Stomach (tissue), 9 donors: ENCODE measurements around the gene TPCN1. TPM values are rescaled to one million over a fixed set of nuclear protein-coding genes. Genes with fewer than 3 reads are reported as not detected.

Source experiments
- DNase-seq, 2 donors: peaks; one replicate each; pipeline versions ENCODE4 v3.0.0 to v3.0.0-alpha.2; 2013 to 2019
- H3K27ac ChIP-seq, 5 donors: fragments of 200-600 bp in 4 of 5; sonication (generic) in 4 of 5; one replicate each; pipeline ENCODE4 v1.5.1; 2013 to 2019; ENCODE audit warnings: mild to moderate bottlenecking in 1 of 5, moderate library complexity in 1 of 5
- H3K27me3 ChIP-seq, 3 donors: fragments of 200-600 bp; sonication (generic); one replicate each; pipeline ENCODE4 v1.5.1; 2017 to 2019; ENCODE audit warnings: mixed run types in 1 of 3
- H3K36me3 ChIP-seq, 4 donors: fragments of 200-600 bp; sonication (generic); 1 replicate in 3 of 4; 2 replicates in 1 of 4; pipeline ENCODE4 v1.5.1; 2016 to 2019
- H3K4me1 ChIP-seq, 4 donors: fragments of 200-600 bp; sonication (generic); one replicate each; pipeline ENCODE4 v1.5.1; 2016 to 2019
- H3K4me3 ChIP-seq, 4 donors: fragments of 200-600 bp; sonication (generic) in 3 of 4; one replicate each; pipeline ENCODE4 v1.5.1; 2016 to 2019; ENCODE audit warnings: mild to moderate bottlenecking in 1 of 4
- H3K9me3 ChIP-seq, 4 donors: fragments of 200-600 bp; sonication (generic); one replicate each; pipeline ENCODE4 v1.5.1; 2016 to 2019
- EP300 ChIP-seq: sonication (generic); formaldehyde crosslinking; IDR thresholded peaks from one replicate; pipeline ENCODE4 v1.6.1; 2017; ENCODE audit warnings: antibody characterized with exemption
- POLR2A ChIP-seq, 4 donors: fragments of 450-650 bp; IDR thresholded peaks; one replicate each; pipeline ENCODE4 v1.6.1; 2016; ENCODE audit warnings: antibody characterized with exemption in 4 of 4, control low read depth in 2 of 4, mild to moderate bottlenecking in 1 of 4, moderate library complexity in 1 of 4
- POLR2AphosphoS5 ChIP-seq, 3 donors: sonication (generic); formaldehyde crosslinking; IDR thresholded peaks; one replicate each; pipeline ENCODE4 v1.6.1; 2016; ENCODE audit warnings: antibody characterized with exemption in 3 of 3
- WGBS, 5 donors: extraction: QIAGEN DNeasy Blood & Tissue Kit in 3 of 5; methylation state at CpG; one replicate each; pipeline versions ENCODE4 v1.1.5 to v1.1.7; 2013 to 2018; 5-methylcytosine and 5-hydroxymethylcytosine counted together
- intact Hi-C: fragments of 100-400 bp; cut with DNase I; formaldehyde crosslinking; loops from one replicate; pipeline ENCODE4 v1.15.1; 2023; ENCODE audit warnings: low total_unique reads
- polyA plus RNA-seq, 3 donors: library from polyadenylated mRNA; stranded (reverse); fragments of 200-250 nt; gene quantifications; one replicate each; pipeline ENCODE4 v1.2.3, GENCODE V29; 2013
- total RNA-seq, 5 donors: library from RNA; depleted of rRNA; stranded (reverse); fragments of >200 nt; gene quantifications; one replicate each; pipeline versions ENCODE4 v1.1.0 to v1.2.3, GENCODE V29; 2014 to 2016
- TF ChIP-seq, protein P1 (sequence below), 7 experiments: fragments of 450-650 bp in 4 of 7; fragments of 200-600 bp in 3 of 7; sonication (generic) in 3 of 7; IDR thresholded peaks; one replicate each; pipeline ENCODE4 v1.5.1; 2016 to 2019; ENCODE audit warnings: antibody characterized with exemption in 7 of 7, control low read depth in 2 of 7, mild to moderate bottlenecking in 1 of 7
- donor health status: healthy with polysubstance abuse.
- donor health status: Bipolar disorder and iron deficiency.
- donor health status: healthy.

The TPCN1 gene
- total and polyA plus RNA-seq, 8 donors: 5.8 to 78.2 (median 30.2) TPM

DNA sequence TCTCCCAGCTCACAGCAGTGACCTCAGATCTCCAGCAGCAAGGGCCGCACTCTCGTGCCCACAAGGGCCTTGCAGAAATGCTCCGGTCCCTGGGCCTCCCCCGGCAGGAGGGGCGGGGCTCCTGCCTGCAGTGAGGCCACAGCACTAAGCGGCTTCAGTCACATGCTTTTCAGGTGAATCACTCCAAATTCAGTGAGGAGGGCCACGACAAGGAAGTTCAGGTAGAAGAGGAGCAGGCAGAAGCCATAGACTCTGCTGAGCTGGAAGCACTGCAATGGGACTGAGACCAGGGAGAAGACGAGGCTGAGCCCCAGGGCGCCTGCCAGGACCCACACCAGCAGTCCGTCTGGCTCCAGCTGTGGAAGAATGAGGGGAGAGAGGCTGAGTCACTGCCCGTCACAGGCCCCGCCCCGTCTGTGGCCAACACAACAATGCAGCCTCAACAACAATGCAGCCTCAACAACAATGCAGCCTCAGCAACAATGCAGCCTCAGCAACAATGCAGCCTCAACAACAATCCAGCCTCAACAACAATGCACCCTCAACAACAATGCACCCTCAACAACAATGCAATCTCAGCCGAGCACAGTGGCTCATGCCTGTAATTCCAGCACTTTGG is 78.5 kb downstream of the TPCN1 start:
- Histone ChIP-seq H3K4me3 (no peak overlapping the region), H3K27ac (peak overlapping the region; percentile 8 to 62 (median 40)), H3K36me3 (peaks cover 28 to 87% (median 78%) of the 10 kb centered on the region in 4 donors), H3K27me3 (no peaks in the 10 kb centered on the region), H3K4me1 (peaks cover 5 to 24% (median 13%) of the 10 kb centered on the region in 4 donors), H3K9me3 (no peaks in the 10 kb centered on the region)
- peak; percentile 32 to 67 for DNase-seq
- 32 to 45% (median 40%) methylated on average over 7 to 14 of the region's 14 CpGs for WGBS, 5 donors
- TF ChIP-seq POLR2A (IDR thresholded peaks at IDR 0.05) (no peak), POLR2AphosphoS5 (IDR thresholded peaks at IDR 0.05) (no peak), EP300 (no peak)
- TF ChIP-seq, protein P1, sequence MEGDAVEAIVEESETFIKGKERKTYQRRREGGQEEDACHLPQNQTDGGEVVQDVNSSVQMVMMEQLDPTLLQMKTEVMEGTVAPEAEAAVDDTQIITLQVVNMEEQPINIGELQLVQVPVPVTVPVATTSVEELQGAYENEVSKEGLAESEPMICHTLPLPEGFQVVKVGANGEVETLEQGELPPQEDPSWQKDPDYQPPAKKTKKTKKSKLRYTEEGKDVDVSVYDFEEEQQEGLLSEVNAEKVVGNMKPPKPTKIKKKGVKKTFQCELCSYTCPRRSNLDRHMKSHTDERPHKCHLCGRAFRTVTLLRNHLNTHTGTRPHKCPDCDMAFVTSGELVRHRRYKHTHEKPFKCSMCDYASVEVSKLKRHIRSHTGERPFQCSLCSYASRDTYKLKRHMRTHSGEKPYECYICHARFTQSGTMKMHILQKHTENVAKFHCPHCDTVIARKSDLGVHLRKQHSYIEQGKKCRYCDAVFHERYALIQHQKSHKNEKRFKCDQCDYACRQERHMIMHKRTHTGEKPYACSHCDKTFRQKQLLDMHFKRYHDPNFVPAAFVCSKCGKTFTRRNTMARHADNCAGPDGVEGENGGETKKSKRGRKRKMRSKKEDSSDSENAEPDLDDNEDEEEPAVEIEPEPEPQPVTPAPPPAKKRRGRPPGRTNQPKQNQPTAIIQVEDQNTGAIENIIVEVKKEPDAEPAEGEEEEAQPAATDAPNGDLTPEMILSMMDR (IDR thresholded peaks at IDR 0.05): no peak
- intact Hi-C loops: no loop called here

DNA sequence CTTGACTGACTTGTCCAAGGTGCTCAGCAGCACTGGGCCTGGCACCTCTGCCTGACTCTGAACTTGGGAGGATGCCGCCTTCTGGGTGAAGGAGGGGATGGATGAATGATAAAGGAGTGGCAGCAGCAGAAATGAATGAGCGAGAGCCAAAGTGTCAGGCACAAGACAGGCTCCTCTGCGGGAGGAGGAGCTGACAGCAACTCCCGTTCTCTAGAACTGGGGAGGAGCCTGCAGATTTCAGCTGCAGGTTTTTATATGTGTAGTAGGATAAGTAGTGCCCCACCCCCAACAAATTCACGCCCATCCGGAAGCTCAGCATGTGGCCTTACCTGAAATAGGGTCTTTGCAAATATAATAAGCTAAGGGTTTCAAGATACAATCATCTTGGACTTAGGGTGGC is 80.5 kb downstream of the TPCN1 start:
- Histone ChIP-seq H3K9me3 (no peaks in the 10 kb centered on the region), H3K4me1 (peaks cover 5 to 24% (median 13%) of the 10 kb centered on the region in 4 donors), H3K36me3 (peaks cover 30 to 87% (median 79%) of the 10 kb centered on the region in 4 donors), H3K27ac (no peak overlapping the region), H3K4me3 (no peak overlapping the region), H3K27me3 (no peaks in the 10 kb centered on the region)
- DNase-seq: no peak
- 91 to 95% (median 93%) methylated on average over 6 of the region's 6 CpGs for WGBS, 5 donors
- intact Hi-C loops: no loop called here
- no peak for TF ChIP-seq EP300
- no peak for TF ChIP-seq POLR2A (IDR thresholded peaks at IDR 0.05)
- TF ChIP-seq, protein P1 (IDR thresholded peaks at IDR 0.05): no peak
- TF ChIP-seq POLR2AphosphoS5 (IDR thresholded peaks at IDR 0.05): no peak

DNA sequence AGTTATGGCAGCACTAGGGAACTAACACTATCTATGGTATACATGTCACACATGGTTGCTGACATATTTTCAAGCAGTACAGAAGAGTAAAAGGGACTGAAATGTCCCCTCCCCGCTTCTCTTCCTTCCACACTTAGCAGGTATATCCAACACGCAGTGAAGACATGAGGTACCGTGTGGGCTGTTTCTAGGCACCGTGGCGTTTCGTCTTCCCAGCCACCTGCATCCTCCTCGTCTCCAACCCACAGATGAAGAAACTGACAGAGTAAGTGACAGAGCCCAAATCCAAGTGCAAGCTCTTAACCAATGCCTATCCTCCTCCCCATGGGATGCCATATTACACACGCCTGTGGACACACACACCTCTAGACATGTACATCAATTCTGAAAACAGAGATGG is 81.2 kb downstream of the TPCN1 start:
- intact Hi-C loops: no loop called here
- no peak overlapping the region for H3K27ac ChIP-seq
- TF ChIP-seq POLR2AphosphoS5 (IDR thresholded peaks at IDR 0.05): no peak
- TF ChIP-seq EP300: no peak
- TF ChIP-seq, protein P1 (IDR thresholded peaks at IDR 0.05): no peak
- TF ChIP-seq POLR2A (IDR thresholded peaks at IDR 0.05): no peak
- H3K27me3 ChIP-seq: no peaks in the 10 kb centered on the region
- WGBS, 5 donors: 85 to 94% (median 91%) methylated on average over 8 of the region's 8 CpGs
- H3K4me3 ChIP-seq: no peak overlapping the region
- peaks cover 5 to 24% (median 13%) of the 10 kb centered on the region in 4 donors for H3K4me1 ChIP-seq
- no peak for DNase-seq
- H3K9me3 ChIP-seq: no peaks in the 10 kb centered on the region
- peaks cover 35 to 86% (median 78%) of the 10 kb centered on the region in 4 donors for H3K36me3 ChIP-seq

DNA sequence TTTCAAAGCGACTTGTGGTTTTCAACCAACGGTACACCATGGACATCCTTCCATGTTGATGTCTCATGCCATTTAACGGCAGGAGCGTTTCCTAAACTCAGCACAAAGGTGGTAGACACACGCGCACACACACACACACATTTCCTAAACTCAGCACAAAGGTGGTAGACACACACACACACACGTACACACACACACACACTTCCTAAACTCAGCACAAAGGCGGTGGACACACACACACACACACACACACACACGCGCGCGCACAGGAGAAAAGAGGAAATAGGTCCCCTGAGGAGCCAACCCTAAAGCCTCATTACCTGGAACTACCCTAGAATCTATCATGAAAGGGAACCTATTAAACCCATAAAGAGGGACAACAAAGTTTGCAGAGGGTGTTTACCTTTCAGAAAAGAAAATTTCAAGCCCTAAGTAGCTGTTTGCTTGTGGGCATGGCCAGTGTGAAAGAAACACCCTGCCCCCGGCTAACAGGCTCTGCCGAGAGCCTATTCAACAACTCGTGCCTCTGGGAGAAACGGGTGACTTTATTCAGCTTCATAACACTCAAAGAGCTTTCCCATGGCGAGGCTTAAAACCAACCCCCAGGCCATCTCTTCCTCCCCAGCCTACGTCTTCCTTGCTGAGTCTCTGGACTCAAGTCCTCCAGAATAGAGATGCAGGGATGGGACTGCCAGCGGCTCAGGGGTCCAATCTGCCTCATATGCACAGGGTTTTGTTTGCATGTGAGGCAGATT is 81.8 kb downstream of the TPCN1 start:
- 59 to 71% (median 64%) methylated on average over 19 of the region's 19 CpGs for WGBS, 5 donors
- H3K36me3 ChIP-seq: peaks cover 40 to 86% (median 78%) of the 10 kb centered on the region in 4 donors
- DNase-seq: peak in 1 of 2 donors; percentile 40

More for the DNA sequence above, 81.8 kb downstream of the TPCN1 start:
- Histone ChIP-seq H3K27ac (no peak overlapping the region), H3K9me3 (no peaks in the 10 kb centered on the region), H3K27me3 (no peaks in the 10 kb centered on the region), H3K4me1 (peaks cover 5 to 21% (median 13%) of the 10 kb centered on the region in 4 donors), H3K4me3 (no peak overlapping the region)
- intact Hi-C loops: no loop called here
- TF ChIP-seq POLR2A (IDR thresholded peaks at IDR 0.05): no peak
- no peak for TF ChIP-seq EP300
- no peak for TF ChIP-seq POLR2AphosphoS5 (IDR thresholded peaks at IDR 0.05)
- TF ChIP-seq, protein P1 (IDR thresholded peaks at IDR 0.05): no peak
